ENCODE results near the gene GATA6. TPM values are rescaled to one million over a fixed set of nuclear protein-coding genes. Genes with fewer than 3 reads are reported as not detected.

Gene GATA6
- total and polyA plus RNA-seq, 2 experiments from 2014 or later: 0.08 TPM; not detected in 1

DNA sequence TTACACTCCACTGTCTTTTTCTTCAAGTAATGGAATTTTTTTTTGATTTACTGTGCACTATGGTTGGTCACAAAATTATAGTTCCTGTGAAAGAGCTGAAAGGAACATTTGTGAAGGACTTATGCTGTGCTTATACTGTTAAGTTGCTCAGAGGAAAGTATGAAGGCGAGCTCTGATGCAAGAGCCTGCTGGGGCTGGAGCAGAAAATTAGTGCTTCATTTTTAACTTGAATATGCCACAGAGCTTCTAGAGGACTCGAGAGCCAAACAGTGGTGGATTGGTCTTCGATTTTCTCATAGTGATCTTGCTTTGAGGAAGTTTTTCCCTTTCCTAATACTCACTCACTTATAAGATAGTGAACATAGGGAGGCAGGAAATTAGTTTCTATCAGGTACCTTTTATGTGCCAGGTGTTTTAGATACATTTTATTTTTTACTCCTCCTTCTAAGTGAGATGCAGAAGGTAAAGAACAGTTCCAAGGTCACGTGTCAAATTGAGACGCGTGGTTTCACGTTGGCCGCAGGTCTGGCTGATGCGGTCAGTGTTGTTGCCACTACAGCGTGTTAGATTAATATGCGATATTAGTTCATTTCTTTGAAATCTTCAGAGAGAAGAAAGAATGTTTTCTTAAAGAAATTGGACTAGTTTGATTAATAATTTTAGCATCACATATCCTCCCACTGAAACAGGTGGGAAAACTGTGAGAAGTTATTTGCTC lies 20.2 kb downstream of the GATA6 start:
- Histone ChIP-seq H3K27ac (ENCODE audit: low read depth) (no peak overlapping the region), H3K27me3 (ENCODE audit: insufficient read depth) (no peaks in the 10 kb centered on the region), H3K36me3 (ENCODE audit: insufficient read depth) (no peaks in the 10 kb centered on the region), H2AFZ (no peak overlapping the region), H3K4me3 (no peak overlapping the region), H4K20me1 (replicated peaks; ENCODE audit: insufficient read depth) (no peaks in the 10 kb centered on the region), H3K4me2 (no peak overlapping the region), H3F3A (replicated peaks; ENCODE audit: low read depth) (no peaks in the 10 kb centered on the region), H3K79me2 (replicated peaks; ENCODE audit: insufficient read depth) (no peaks in the 10 kb centered on the region), H3K9me2 (ENCODE audit: insufficient read depth) (no peaks in the 10 kb centered on the region), H3K4me1 (ENCODE audit: insufficient read depth) (peaks cover 5% of the 10 kb centered on the region; the same call in 1 of the 2 replicates)
- no peak overlapping the region for H3K27ac Mint-ChIP-seq
- no peak for ATAC-seq
- no peaks in the 10 kb centered on the region for H3K36me3 Mint-ChIP-seq (ENCODE audit: low read depth)
- H3K4me1 Mint-ChIP-seq: peaks cover 16% of the 10 kb centered on the region
- no peak for TF ChIP-seq ZNF114 (CRISPR knock-in tag; IDR thresholded peaks at IDR 0.05)
- TF ChIP-seq, protein P1, sequence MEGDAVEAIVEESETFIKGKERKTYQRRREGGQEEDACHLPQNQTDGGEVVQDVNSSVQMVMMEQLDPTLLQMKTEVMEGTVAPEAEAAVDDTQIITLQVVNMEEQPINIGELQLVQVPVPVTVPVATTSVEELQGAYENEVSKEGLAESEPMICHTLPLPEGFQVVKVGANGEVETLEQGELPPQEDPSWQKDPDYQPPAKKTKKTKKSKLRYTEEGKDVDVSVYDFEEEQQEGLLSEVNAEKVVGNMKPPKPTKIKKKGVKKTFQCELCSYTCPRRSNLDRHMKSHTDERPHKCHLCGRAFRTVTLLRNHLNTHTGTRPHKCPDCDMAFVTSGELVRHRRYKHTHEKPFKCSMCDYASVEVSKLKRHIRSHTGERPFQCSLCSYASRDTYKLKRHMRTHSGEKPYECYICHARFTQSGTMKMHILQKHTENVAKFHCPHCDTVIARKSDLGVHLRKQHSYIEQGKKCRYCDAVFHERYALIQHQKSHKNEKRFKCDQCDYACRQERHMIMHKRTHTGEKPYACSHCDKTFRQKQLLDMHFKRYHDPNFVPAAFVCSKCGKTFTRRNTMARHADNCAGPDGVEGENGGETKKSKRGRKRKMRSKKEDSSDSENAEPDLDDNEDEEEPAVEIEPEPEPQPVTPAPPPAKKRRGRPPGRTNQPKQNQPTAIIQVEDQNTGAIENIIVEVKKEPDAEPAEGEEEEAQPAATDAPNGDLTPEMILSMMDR (conservative IDR thresholded peaks at IDR 0.05; ENCODE audit: low read depth in 2 of 2): no peak
- no peak for TF ChIP-seq JUNB (IDR thresholded peaks at IDR 0.05; ENCODE audit: unreplicated experiment)
- no peak for TF ChIP-seq EZH2phosphoT487 (IDR thresholded peaks at IDR 0.05; ENCODE audit: unreplicated experiment)
- TF ChIP-seq, protein P2, sequence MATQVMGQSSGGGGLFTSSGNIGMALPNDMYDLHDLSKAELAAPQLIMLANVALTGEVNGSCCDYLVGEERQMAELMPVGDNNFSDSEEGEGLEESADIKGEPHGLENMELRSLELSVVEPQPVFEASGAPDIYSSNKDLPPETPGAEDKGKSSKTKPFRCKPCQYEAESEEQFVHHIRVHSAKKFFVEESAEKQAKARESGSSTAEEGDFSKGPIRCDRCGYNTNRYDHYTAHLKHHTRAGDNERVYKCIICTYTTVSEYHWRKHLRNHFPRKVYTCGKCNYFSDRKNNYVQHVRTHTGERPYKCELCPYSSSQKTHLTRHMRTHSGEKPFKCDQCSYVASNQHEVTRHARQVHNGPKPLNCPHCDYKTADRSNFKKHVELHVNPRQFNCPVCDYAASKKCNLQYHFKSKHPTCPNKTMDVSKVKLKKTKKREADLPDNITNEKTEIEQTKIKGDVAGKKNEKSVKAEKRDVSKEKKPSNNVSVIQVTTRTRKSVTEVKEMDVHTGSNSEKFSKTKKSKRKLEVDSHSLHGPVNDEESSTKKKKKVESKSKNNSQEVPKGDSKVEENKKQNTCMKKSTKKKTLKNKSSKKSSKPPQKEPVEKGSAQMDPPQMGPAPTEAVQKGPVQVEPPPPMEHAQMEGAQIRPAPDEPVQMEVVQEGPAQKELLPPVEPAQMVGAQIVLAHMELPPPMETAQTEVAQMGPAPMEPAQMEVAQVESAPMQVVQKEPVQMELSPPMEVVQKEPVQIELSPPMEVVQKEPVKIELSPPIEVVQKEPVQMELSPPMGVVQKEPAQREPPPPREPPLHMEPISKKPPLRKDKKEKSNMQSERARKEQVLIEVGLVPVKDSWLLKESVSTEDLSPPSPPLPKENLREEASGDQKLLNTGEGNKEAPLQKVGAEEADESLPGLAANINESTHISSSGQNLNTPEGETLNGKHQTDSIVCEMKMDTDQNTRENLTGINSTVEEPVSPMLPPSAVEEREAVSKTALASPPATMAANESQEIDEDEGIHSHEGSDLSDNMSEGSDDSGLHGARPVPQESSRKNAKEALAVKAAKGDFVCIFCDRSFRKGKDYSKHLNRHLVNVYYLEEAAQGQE (IDR thresholded peaks at IDR 0.05; ENCODE audit: unreplicated experiment): no peak
- no peak for TF ChIP-seq STAT1 (IDR thresholded peaks at IDR 0.05; ENCODE audit: unreplicated experiment)
- no peak for TF ChIP-seq ZNF331 (CRISPR knock-in tag; IDR thresholded peaks at IDR 0.05; ENCODE audit: low read depth)
- H3K27me3 Mint-ChIP-seq (ENCODE audit: insufficient read depth, low read depth, poor library complexity): peaks cover 8% of the 10 kb centered on the region
- no peak for DNase-seq (ENCODE audit: low spot score)
- no peak overlapping the region for H3K4me3 Mint-ChIP-seq
- no peaks in the 10 kb centered on the region for H3K9me3 Mint-ChIP-seq

DNA sequence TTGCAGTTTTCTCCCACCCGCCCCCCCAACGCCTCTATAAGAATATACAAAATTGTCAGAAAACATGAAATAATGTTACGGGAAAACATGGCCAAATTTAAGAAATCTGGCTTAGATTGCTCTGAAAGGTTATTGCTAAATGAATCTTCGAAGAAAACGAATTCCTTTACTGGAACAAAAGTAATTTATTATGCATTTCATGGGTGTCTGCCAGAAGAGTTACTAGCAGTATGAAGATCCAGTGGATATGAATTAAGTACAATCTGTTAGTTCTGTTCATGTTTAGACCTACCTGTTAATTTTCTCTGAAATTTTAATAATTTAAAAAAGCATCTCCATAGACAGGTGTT lies 21.9 kb downstream of the GATA6 start:
- no peaks in the 10 kb centered on the region for H3K9me3 Mint-ChIP-seq
- Histone ChIP-seq H4K20me1 (replicated peaks; ENCODE audit: insufficient read depth) (no peaks in the 10 kb centered on the region), H3K4me1 (ENCODE audit: insufficient read depth) (peaks cover 5% of the 10 kb centered on the region; the same call in 1 of the 2 replicates), H3K27me3 (ENCODE audit: insufficient read depth) (no peaks in the 10 kb centered on the region), H3K4me2 (no peak overlapping the region), H3F3A (replicated peaks; ENCODE audit: low read depth) (no peaks in the 10 kb centered on the region), H3K4me3 (no peak overlapping the region), H3K9me2 (ENCODE audit: insufficient read depth) (no peaks in the 10 kb centered on the region), H3K36me3 (ENCODE audit: insufficient read depth) (no peaks in the 10 kb centered on the region), H3K79me2 (replicated peaks; ENCODE audit: insufficient read depth) (no peaks in the 10 kb centered on the region), H3K27ac (ENCODE audit: low read depth) (no peak overlapping the region), H2AFZ (no peak overlapping the region)
- peaks cover 1% of the 10 kb centered on the region for H3K27me3 Mint-ChIP-seq (ENCODE audit: insufficient read depth, low read depth, poor library complexity)
- no peak overlapping the region for H3K4me3 Mint-ChIP-seq
- no peak overlapping the region for H3K27ac Mint-ChIP-seq
- peaks cover 16% of the 10 kb centered on the region for H3K4me1 Mint-ChIP-seq
- ATAC-seq: no peak
- DNase-seq (ENCODE audit: low spot score): no peak
- no peaks in the 10 kb centered on the region for H3K36me3 Mint-ChIP-seq (ENCODE audit: low read depth)
- TF ChIP-seq, protein P3, sequence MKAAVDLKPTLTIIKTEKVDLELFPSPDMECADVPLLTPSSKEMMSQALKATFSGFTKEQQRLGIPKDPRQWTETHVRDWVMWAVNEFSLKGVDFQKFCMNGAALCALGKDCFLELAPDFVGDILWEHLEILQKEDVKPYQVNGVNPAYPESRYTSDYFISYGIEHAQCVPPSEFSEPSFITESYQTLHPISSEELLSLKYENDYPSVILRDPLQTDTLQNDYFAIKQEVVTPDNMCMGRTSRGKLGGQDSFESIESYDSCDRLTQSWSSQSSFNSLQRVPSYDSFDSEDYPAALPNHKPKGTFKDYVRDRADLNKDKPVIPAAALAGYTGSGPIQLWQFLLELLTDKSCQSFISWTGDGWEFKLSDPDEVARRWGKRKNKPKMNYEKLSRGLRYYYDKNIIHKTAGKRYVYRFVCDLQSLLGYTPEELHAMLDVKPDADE (IDR thresholded peaks at IDR 0.05): no peak
- TF ChIP-seq JUNB (IDR thresholded peaks at IDR 0.05; ENCODE audit: unreplicated experiment) (no peak), EZH2phosphoT487 (IDR thresholded peaks at IDR 0.05; ENCODE audit: unreplicated experiment) (no peak), EZH2 (IDR thresholded peaks at IDR 0.05; ENCODE audit: low read depth, unreplicated experiment) (no peak)
- TF ChIP-seq, protein P1 (conservative IDR thresholded peaks at IDR 0.05; ENCODE audit: low read depth in 2 of 2): no peak
